ENCODE measurements around the gene PRRC2B. TPM values are rescaled to one million over a fixed set of nuclear protein-coding genes. Genes with fewer than 3 reads are reported as not detected.
A peak's percentile ranks its signal among the peaks of the same experiment; 100 is the strongest.

Gene PRRC2B
- total RNA-seq, 1 donor = 70.9 TPM

- TF ChIP-seq CTCF (IDR thresholded peaks at IDR 0.05; ENCODE audit: extremely low read depth, low read depth, low read length) = no peak
- Histone ChIP-seq H3K9me3 (ENCODE audit: low read depth, low read length) (no peaks in the 10 kb centered on the region), H3K36me3 (ENCODE audit: insufficient read depth, low read length) (no peaks in the 10 kb centered on the region), H3K4me1 (ENCODE audit: insufficient read depth, low read length) (peaks cover 83% of the 10 kb centered on the region), H3K4me2 (ENCODE audit: insufficient read depth, low read length) (peak overlapping the region; percentile 72), H4K20me1 (ENCODE audit: insufficient read depth, low read length) (peaks cover 85% of the 10 kb centered on the region), H3K4me3 (ENCODE audit: insufficient read depth, low read length) (peak overlapping the region; percentile 8), H3K27ac (ENCODE audit: low read depth, low read length) (peak overlapping the region; percentile 81), H2AFZ (ENCODE audit: low read length) (no peak overlapping the region), H3K27me3 (ENCODE audit: insufficient read depth, low read length) (no peaks in the 10 kb centered on the region), H3K79me2 (ENCODE audit: insufficient read depth, low read length) (peaks cover 100% of the 10 kb centered on the region)
- peak; percentile 93 for DNase-seq (ENCODE audit: insufficient read length, low spot score, missing footprints)
Measured at GRCh38 chr9:131405428-131405827, 11.5 kb downstream of the PRRC2B start.

GRCh38 chr9:131405858-131406537 lies 12.1 kb downstream of the PRRC2B start:
- Histone ChIP-seq H3K27ac (ENCODE audit: low read depth, low read length) (peak overlapping the region; percentile 81), H3K36me3 (ENCODE audit: insufficient read depth, low read length) (no peaks in the 10 kb centered on the region), H4K20me1 (ENCODE audit: insufficient read depth, low read length) (peaks cover 86% of the 10 kb centered on the region), H3K27me3 (ENCODE audit: insufficient read depth, low read length) (no peaks in the 10 kb centered on the region), H3K4me2 (ENCODE audit: insufficient read depth, low read length) (peak overlapping the region; percentile 72), H3K4me1 (ENCODE audit: insufficient read depth, low read length) (peaks cover 83% of the 10 kb centered on the region), H3K4me3 (ENCODE audit: insufficient read depth, low read length) (peak overlapping the region; percentile 17), H3K79me2 (ENCODE audit: insufficient read depth, low read length) (peaks cover 100% of the 10 kb centered on the region), H3K9me3 (ENCODE audit: low read depth, low read length) (no peaks in the 10 kb centered on the region), H2AFZ (ENCODE audit: low read length) (no peak overlapping the region)
- no peak for DNase-seq (ENCODE audit: insufficient read length, low spot score, missing footprints)
- no peak for TF ChIP-seq CTCF (IDR thresholded peaks at IDR 0.05; ENCODE audit: extremely low read depth, low read depth, low read length)

- no peak for TF ChIP-seq CTCF (IDR thresholded peaks at IDR 0.05; ENCODE audit: extremely low read depth, low read depth, low read length)
- peak overlapping the region; percentile 72 for H3K4me2 ChIP-seq (ENCODE audit: insufficient read depth, low read length)
- no peaks in the 10 kb centered on the region for H3K27me3 ChIP-seq (ENCODE audit: insufficient read depth, low read length)
- H3K4me1 ChIP-seq (ENCODE audit: insufficient read depth, low read length) = peaks cover 78% of the 10 kb centered on the region
- H3K9me3 ChIP-seq (ENCODE audit: low read depth, low read length) = no peaks in the 10 kb centered on the region
- no peak overlapping the region for H2AFZ ChIP-seq (ENCODE audit: low read length)
- peak overlapping the region; percentile 17 for H3K4me3 ChIP-seq (ENCODE audit: insufficient read depth, low read length)
- H3K36me3 ChIP-seq (ENCODE audit: insufficient read depth, low read length) = no peaks in the 10 kb centered on the region
- H3K27ac ChIP-seq (ENCODE audit: low read depth, low read length) = peak overlapping the region; percentile 81
- peaks cover 99% of the 10 kb centered on the region for H3K79me2 ChIP-seq (ENCODE audit: insufficient read depth, low read length)
- no peak for DNase-seq (ENCODE audit: insufficient read length, low spot score, missing footprints)
- peaks cover 86% of the 10 kb centered on the region for H4K20me1 ChIP-seq (ENCODE audit: insufficient read depth, low read length)
Measured at GRCh38 chr9:131406563-131407436, 12.9 kb downstream of the PRRC2B start.

GRCh38 chr9:131407717-131408195 lies 13.9 kb downstream of the PRRC2B start:
- Histone ChIP-seq H2AFZ (ENCODE audit: low read length) (no peak overlapping the region), H3K36me3 (ENCODE audit: insufficient read depth, low read length) (no peaks in the 10 kb centered on the region), H3K4me1 (ENCODE audit: insufficient read depth, low read length) (peaks cover 69% of the 10 kb centered on the region), H3K27ac (ENCODE audit: low read depth, low read length) (peak overlapping the region; percentile 81), H3K9me3 (ENCODE audit: low read depth, low read length) (no peaks in the 10 kb centered on the region), H3K4me3 (ENCODE audit: insufficient read depth, low read length) (peak overlapping the region; percentile 24), H3K27me3 (ENCODE audit: insufficient read depth, low read length) (no peaks in the 10 kb centered on the region), H3K79me2 (ENCODE audit: insufficient read depth, low read length) (peaks cover 100% of the 10 kb centered on the region), H4K20me1 (ENCODE audit: insufficient read depth, low read length) (peaks cover 86% of the 10 kb centered on the region), H3K4me2 (ENCODE audit: insufficient read depth, low read length) (peak overlapping the region; percentile 72)
- TF ChIP-seq CTCF (IDR thresholded peaks at IDR 0.05; ENCODE audit: extremely low read depth, low read depth, low read length) = peak; percentile 44
- peak; percentile 93 for DNase-seq (ENCODE audit: insufficient read length, low spot score, missing footprints)

All from osteoblast (primary cell).